NOMO-1 (cell line): ENCODE data around the gene COL6A3.
"Not testable (repeated sequence)": the region's sequence is repeated elsewhere in the genome, so short reads cannot be mapped to it uniquely, and the experiment has no call there.

Experiments used
- DNase-seq, 2 experiments: peaks; one replicate each; lab custom pipeline; 2025; ENCODE audit not compliant: unreplicated experiment in 2 of 2; lab: John Stamatoyannopoulos, UW

Gene COL6A3

GRCh38 chr2:237320801-237321560 is 93.0 kb downstream of the COL6A3 start:
- DNase-seq: no peak

- DNase-seq: no peak
These were observed 94.1 kb downstream of the COL6A3 start for GRCh38 chr2:237319887-237320286.

DNA sequence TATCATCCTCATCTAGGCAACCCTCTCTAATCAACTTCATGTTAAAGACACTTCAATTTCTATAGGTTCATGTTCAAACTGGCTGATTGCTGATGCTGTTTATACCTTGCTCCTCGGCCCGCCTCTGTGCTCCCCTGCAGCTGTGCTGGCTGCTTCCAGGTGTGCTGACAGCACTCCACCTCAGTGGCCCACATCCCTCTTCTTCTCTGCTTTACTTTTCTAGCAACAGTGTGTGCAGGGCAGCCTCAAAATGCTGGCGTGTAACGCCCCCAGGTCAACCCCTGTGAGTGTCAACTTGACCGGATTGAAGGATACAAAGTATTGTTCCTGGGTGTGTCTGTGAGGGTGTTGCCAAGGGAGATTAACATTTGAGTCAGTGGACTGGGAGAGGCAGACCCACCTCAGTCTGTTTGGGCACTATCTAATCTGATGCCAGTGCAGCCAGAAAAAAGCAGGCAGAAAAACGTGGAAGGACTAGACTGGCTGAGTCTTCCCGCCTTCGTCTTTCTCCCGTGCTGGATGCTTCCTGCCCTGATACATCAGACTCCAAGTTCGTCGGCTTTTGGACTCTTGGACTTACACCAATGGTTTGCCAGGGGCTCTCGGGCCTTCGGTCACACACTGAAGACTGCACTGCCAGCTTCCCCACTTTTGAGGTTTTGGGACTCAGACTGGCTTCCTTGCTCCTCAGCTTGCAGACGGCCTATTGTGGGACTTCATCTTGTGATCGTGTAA is 94.7 kb downstream of the COL6A3 start:
- no peak for DNase-seq

- DNase-seq: no peak
These were observed 97.6 kb downstream of the COL6A3 start for GRCh38 chr2:237316339-237316738.

GRCh38 chr2:237315829-237316225 is 98.1 kb downstream of the COL6A3 start:
- no peak for DNase-seq

DNA sequence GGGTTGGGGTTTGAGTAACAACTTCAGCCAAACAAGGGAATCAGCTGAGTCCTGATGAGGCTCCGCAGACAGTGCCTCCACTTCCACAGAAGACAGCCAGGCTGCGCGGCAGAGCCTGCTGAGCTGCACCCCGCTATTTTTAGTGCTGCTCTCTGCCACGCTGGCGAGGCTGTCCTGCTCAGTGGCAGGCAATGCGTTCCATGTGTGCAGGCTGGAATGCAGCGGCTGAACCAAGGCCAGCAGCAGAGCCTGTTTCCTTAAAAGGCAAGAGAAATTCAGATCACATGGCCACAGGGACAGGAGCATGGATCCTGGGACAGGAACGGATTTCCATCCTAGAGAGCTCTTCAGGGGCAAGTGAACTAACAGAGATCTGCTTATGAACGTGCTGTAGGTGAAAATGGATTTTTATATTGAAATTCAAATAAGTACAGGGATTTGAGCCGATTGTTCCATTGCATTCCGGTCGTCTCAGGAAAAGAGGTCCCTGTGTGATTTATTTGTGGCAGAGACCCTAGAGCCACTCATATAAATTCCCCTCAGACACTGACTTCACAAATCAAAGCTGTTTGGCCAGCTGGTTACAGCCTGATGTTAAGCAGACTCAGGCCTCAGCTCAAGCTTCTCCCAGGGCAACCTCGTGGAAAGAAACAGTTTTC is 98.7 kb downstream of the COL6A3 start:
- no peak for DNase-seq

GRCh38 chr2:237314681-237315080 is 99.3 kb downstream of the COL6A3 start:
- no peak for DNase-seq

DNA sequence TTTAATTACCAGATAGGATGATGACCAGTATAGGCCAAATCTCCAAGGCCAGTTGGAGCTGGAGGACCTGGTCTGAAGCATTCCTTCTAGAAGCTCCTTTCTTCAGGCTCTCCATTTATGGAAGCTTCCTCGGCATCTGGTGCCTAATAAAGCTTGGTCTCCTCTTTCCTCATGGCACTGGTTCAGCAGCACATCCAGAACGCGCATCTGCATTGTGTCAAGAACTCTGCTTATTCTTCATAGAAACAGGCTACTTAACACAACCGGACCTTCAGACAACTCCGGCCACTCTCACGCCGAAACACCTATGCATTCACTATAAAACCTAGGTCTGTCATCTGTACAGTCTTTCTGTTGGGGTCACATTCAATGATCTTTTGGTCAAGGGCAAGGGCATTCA is 99.8 kb downstream of the COL6A3 start:
- DNase-seq: no peak

DNA sequence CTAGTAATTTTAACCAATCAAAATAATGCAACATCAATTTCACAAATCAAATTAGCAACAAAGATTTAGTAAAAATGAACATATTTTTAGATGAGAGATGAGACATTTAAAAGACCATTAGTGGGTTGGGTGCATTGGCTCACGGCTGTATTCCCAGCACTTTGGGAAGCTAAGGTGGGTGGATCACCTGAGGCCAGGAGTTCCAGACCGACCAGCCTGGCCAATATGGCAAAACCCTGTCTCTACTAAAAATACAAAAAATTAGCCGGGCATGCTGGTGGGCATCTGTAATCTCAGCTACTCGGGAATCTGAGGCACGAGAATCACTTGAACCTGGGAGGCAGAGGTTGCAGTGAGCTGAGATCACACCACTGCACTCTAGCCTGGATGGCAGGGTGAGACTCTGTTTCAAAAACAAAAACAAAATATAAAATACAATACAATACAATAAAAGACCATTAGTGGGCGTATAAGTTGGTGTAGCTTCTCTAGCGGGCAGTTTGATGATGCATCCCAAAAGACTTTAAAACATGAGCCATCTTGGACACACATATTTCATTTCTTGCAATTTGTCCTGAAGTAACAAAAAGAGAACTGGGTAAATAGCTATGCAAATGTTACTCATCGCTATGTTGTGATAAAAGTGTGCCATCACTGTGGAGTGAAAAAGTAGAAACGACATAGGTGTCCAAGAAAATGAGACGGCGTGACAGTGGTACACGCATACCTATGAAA is 101.8 kb downstream of the COL6A3 start:
- no peak for DNase-seq

DNA sequence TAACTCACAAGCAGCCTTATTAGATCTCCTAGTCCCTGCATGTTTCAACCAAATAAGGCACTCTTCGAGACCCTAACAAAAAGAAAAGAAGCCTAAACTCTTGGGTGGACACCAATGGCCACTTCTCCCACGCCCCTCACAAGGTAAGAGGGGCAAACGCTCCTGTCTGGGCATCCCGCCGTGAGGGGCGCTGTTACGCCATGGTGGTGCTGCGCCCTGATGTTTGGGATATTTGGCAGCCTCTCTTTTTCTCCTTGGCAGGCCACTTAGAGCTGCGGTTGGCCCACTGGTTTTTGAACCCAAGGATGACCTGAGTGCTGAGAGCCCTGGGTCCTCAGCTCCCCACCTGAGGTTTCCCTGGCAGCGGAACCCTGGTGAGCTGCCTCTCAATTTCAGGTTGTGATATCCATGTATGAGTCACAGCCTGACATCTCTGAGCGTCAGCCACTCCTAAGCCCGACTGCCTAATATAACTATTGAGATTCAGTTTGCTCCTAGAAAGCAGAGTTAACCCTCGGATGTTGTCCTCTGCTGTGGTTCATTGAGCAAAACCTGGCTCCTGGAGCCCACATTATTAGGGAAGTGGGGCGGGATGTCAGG is 103.3 kb downstream of the COL6A3 start:
- peak in 1 of 2 experiments; percentile 21 for DNase-seq

GRCh38 chr2:237309416-237309815 is 104.5 kb downstream of the COL6A3 start:
- DNase-seq: no peak

- DNase-seq: no peak
These were observed 105.0 kb downstream of the COL6A3 start for GRCh38 chr2:237309011-237309410.

GRCh38 chr2:237307474-237307873 is 106.5 kb downstream of the COL6A3 start:
- DNase-seq: no peak

DNA sequence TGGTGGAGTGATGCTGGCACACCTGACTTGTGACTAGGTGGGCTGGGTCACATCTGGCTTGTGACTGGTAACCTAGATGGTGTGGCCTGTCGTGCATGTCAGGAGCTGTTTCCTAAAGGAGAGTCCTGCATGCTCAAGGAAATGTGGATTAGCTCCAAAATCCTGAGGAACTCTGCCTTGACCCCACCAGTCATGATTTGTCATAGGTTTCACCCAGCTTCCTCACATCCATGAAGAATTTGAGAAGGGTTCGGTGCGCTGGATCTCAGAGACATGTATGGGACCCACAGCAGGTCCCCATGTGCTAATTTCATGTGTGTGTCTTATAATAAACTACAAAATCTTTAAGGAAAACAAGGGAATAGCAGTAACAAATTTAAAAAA is 107.2 kb downstream of the COL6A3 start:
- no peak for DNase-seq

DNA sequence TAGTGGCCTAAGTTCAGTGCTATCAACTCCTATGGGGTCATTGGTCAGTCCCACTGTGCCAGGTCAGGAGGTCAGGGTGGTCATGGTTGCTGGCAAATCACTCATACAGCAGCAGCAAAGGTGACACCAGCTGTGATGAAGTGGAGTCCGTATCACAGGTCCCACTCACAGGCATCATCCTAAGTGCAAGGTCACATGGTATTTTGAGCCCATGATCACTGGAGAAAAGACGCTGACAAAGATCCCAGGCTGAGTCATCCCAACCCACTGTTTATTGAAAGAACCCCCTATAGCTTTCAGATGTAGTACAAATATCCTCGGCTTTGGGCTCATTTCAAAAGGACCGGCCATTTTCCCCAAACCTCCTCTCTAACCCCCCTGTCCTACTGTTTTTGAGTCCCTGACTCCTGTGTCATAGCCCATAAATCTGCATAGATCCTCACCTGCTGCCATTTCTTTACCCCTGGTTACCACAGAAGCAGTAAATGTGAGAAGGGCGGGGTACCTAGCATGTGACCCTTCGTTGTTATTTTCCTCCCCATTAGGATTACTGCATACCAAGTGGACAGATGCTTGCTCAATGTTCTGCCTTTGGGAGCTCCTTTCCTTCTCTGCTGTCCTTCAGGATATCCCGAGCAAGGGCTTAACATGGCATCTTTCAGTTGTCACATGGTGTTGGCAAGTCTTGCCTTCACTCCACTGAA is 107.7 kb downstream of the COL6A3 start:
- no peak for DNase-seq

GRCh38 chr2:237305579-237305978 is 108.4 kb downstream of the COL6A3 start:
- no peak for DNase-seq

DNA sequence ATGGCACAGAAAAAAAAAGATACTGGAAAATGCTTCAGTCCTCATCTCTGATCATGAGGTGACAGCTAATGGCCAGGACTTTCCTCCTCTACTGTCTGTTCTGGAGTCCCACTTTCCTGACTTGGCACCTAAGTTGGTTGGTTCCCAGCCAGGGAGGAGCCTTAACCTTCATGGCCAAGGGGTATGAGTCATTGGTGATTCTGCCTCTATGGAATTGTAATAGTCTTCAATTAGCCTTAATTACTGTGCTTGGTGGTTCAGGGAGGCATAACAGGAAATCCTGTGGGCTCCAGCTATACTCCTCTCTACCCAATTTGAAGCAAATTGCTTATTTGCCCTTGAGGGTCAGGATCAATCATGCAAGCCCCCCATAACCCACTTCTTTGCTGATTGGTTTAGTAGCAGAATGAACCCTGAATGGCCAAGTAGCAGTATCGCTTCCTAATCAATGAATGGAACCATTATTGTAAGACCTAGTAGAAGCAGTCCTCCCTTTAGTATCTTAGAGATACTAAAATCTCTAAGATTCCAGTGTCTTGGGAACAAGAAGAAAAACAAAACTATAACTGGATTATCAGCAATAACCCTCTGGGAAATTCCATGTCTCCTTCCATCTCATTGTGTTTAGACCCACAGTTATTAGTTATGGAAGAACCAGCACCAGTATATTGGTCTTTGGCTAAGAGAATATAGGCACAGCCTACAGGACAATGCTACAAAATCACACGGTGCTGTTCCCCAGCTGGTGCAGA is 109.0 kb downstream of the COL6A3 start:
- no peak for DNase-seq

DNA sequence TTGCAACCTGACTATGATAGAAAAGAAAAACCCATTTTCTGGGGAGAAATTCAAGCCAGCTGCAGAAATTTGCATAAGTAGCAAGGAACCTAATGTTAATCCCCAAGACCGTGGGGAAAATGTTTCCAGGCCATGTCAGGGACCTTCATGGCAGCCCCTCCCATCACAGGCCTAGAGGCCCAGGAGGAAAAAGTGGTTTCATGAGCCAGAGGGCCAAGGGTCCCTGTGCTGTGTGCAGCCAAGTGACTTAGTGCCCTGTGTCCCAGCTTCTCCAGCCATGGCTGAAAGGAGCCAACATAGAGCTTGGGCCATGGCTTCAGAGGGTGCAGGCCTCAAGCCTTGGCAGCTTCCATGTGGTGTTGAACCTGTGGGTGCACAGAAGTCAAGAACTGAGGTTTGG is 110.7 kb downstream of the COL6A3 start:
- not testable (repeated sequence) for DNase-seq

DNA sequence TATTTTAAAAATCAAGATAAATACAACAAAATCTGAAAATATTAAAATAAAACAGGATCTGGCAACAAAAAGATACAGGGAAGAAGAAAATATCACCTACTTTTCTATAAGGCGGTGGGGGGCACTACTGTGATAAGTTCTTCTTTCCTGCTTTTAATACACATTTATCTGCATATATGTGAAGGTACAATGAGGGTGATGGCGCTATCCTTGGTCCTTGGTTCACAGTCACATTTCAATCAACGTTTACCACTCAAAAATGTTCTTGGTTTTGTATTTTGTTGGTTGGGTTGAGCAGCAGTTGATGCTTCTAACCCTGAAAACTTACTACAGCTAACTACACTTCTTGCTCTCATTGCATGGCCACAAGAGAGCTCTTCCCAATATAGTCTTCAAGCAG is 112.4 kb downstream of the COL6A3 start:
- DNase-seq: no peak
